Vagina (tissue), 2 donors: ENCODE measurements around the gene KIAA0825. TPM values are rescaled to one million over a fixed set of nuclear protein-coding genes. Genes with fewer than 3 reads are reported as not detected.

ENCODE experiments used
- DNase-seq, 2 donors: peaks; one replicate each; pipeline ENCODE4 v3.0.0-alpha.2; 2017; ENCODE audit errors: extremely low spot score in 2 of 2
- H3K27ac ChIP-seq: fragments of 200-600 bp; sonication (generic); one replicate; pipeline ENCODE4 v1.5.1; 2019
- H3K27me3 ChIP-seq: fragments of 200-600 bp; sonication (generic); one replicate; pipeline ENCODE4 v1.5.1; 2019
- H3K36me3 ChIP-seq, 2 donors: fragments of 200-600 bp; sonication (generic); one replicate each; pipeline ENCODE4 v1.5.1; 2017 to 2019
- H3K4me1 ChIP-seq: fragments of 200-600 bp; sonication (generic); one replicate; pipeline ENCODE4 v1.5.1; 2019
- H3K4me3 ChIP-seq, 2 donors: fragments of 200-600 bp; sonication (generic); 1 replicate in 1 of 2; 2 replicates in 1 of 2; pipeline ENCODE4 v1.5.1; 2016 to 2019
- H3K9me3 ChIP-seq: fragments of 200-600 bp; sonication (generic); one replicate; pipeline ENCODE4 v1.5.1; 2019
- CTCF ChIP-seq, 3 experiments: fragments of 450-650 bp in 2 of 3; fragments of 200-600 bp in 1 of 3; sonication (generic) in 1 of 3; IDR thresholded peaks; one replicate each; pipeline ENCODE4 v1.5.1; 2017 to 2019; ENCODE audit warnings: antibody characterized with exemption in 3 of 3, mild to moderate bottlenecking in 2 of 3, moderate library complexity in 2 of 3
- POLR2A ChIP-seq, 2 donors: fragments of 450-650 bp; IDR thresholded peaks; one replicate each; pipeline ENCODE4 v1.6.1; 2017; ENCODE audit warnings: antibody characterized with exemption in 2 of 2, mild to moderate bottlenecking in 2 of 2, moderate library complexity in 2 of 2
- POLR2AphosphoS5 ChIP-seq, 2 donors: sonication (generic); formaldehyde crosslinking; IDR thresholded peaks; one replicate each; pipeline ENCODE4 v1.9.0; 2017; ENCODE audit warnings: antibody characterized with exemption in 2 of 2, mild to moderate bottlenecking in 2 of 2, low read depth in 1 of 2; ENCODE audit not compliant: insufficient read depth in 1 of 2
- intact Hi-C: fragments of 100-400 bp; cut with DNase I; formaldehyde crosslinking; loops from one replicate; pipeline ENCODE4 v1.15.1; 2023
- total RNA-seq: library from RNA; depleted of rRNA; stranded (reverse); fragments of >200 nt; gene quantifications from one replicate; pipeline ENCODE4 v1.2.3, GENCODE V29; 2016

Gene KIAA0825
- total RNA-seq, 1 donor from 2014 or later = 2.5 TPM

- Histone ChIP-seq H3K4me1 (no peaks in the 10 kb centered on the region), H3K36me3 (no peaks in the 10 kb centered on the region), H3K4me3 (no peak overlapping the region), H3K27me3 (no peaks in the 10 kb centered on the region), H3K9me3 (no peaks in the 10 kb centered on the region), H3K27ac (no peak overlapping the region)
- DNase-seq = no peak
- intact Hi-C loops = no loop called here
- TF ChIP-seq POLR2AphosphoS5 (IDR thresholded peaks at IDR 0.05; ENCODE audit: insufficient read depth in 1 of 2, low read depth in 1 of 2) = no peak
- no peak for TF ChIP-seq POLR2A (IDR thresholded peaks at IDR 0.05)
- TF ChIP-seq CTCF (IDR thresholded peaks at IDR 0.05) = no peak
Measured at GRCh38 chr5:94558028-94558427, 60.4 kb downstream of the KIAA0825 start.

GRCh38 chr5:94551858-94552257, 66.5 kb downstream of the KIAA0825 start:
- Histone ChIP-seq H3K4me1 (no peaks in the 10 kb centered on the region), H3K4me3 (no peak overlapping the region), H3K36me3 (no peaks in the 10 kb centered on the region), H3K27ac (no peak overlapping the region), H3K9me3 (no peaks in the 10 kb centered on the region), H3K27me3 (no peaks in the 10 kb centered on the region)
- intact Hi-C loops = no loop called here
- no peak for TF ChIP-seq CTCF (IDR thresholded peaks at IDR 0.05)
- no peak for TF ChIP-seq POLR2AphosphoS5 (IDR thresholded peaks at IDR 0.05; ENCODE audit: insufficient read depth in 1 of 2, low read depth in 1 of 2)
- no peak for TF ChIP-seq POLR2A (IDR thresholded peaks at IDR 0.05)
- DNase-seq = no peak

- H3K27me3 ChIP-seq = no peaks in the 10 kb centered on the region
- no peaks in the 10 kb centered on the region for H3K4me1 ChIP-seq
- DNase-seq = no peak
- intact Hi-C loops = no loop called here
- H3K9me3 ChIP-seq = no peaks in the 10 kb centered on the region
- H3K36me3 ChIP-seq = no peaks in the 10 kb centered on the region
- TF ChIP-seq POLR2AphosphoS5 (IDR thresholded peaks at IDR 0.05; ENCODE audit: insufficient read depth in 1 of 2, low read depth in 1 of 2) = no peak
- TF ChIP-seq POLR2A (IDR thresholded peaks at IDR 0.05) = no peak
- TF ChIP-seq CTCF (IDR thresholded peaks at IDR 0.05) = no peak
- H3K27ac ChIP-seq = no peak overlapping the region
- H3K4me3 ChIP-seq = no peak overlapping the region
Measured at GRCh38 chr5:94545870-94546625, 72.4 kb downstream of the KIAA0825 start.

GRCh38 chr5:94544875-94545547, 73.4 kb downstream of the KIAA0825 start:
- Histone ChIP-seq H3K4me3 (no peak overlapping the region), H3K4me1 (no peaks in the 10 kb centered on the region), H3K27ac (no peak overlapping the region), H3K9me3 (no peaks in the 10 kb centered on the region), H3K36me3 (no peaks in the 10 kb centered on the region), H3K27me3 (no peaks in the 10 kb centered on the region)
- TF ChIP-seq POLR2A (IDR thresholded peaks at IDR 0.05) (no peak), POLR2AphosphoS5 (IDR thresholded peaks at IDR 0.05; ENCODE audit: insufficient read depth in 1 of 2, low read depth in 1 of 2) (no peak), CTCF (IDR thresholded peaks at IDR 0.05) (no peak)
- intact Hi-C loops = no loop called here
- no peak for DNase-seq
